HG03439 (cell line): ENCODE data around the gene DNAAF8.

ENCODE experiments used
- ATAC-seq: cut with Tn5 transposase; IDR thresholded peaks from one replicate; pipeline ENCODE4 v1.9.1; 2021; ENCODE audit warnings: mild to moderate bottlenecking, moderate library complexity; ENCODE audit not compliant: unreplicated experiment

Gene DNAAF8

GRCh38 chr16:4734063-4734729 is at the start of gene DNAAF8, which contains the start of gene ANKS3:
Gene DNAAF8 (plus strand): TSS chr16:4734537. CDS start chr16:4736515, 1,978 bp downstream.
Gene ANKS3 (minus strand): TSS chr16:4734271. CDS start chr16:4730149, 4,122 bp downstream.
- ATAC-seq, result peak; percentile 81

- no peak for ATAC-seq
Observed at GRCh38 chr16:4684763-4685162, 49.6 kb upstream of the DNAAF8 start.

GRCh38 chr16:4685292-4685691 is 49.0 kb upstream of the DNAAF8 start:
- no peak for ATAC-seq

- no peak for ATAC-seq
Observed at GRCh38 chr16:4685776-4686496, 48.4 kb upstream of the DNAAF8 start.

GRCh38 chr16:4686497-4687210 is 47.7 kb upstream of the DNAAF8 start:
- ATAC-seq, result no peak

- no peak for ATAC-seq
Observed at GRCh38 chr16:4687416-4687815, 46.9 kb upstream of the DNAAF8 start.

- no peak for ATAC-seq
Observed at GRCh38 chr16:4687946-4688673, 46.2 kb upstream of the DNAAF8 start.

GRCh38 chr16:4688674-4689045 is 45.7 kb upstream of the DNAAF8 start:
- ATAC-seq, result no peak

- ATAC-seq, result no peak
Observed at GRCh38 chr16:4689091-4689671, 45.2 kb upstream of the DNAAF8 start.

- no peak for ATAC-seq
Observed at GRCh38 chr16:4689864-4690704, 44.3 kb upstream of the DNAAF8 start.

- no peak for ATAC-seq
Observed at GRCh38 chr16:4690946-4691665, 43.2 kb upstream of the DNAAF8 start.

GRCh38 chr16:4691666-4692412 is 42.5 kb upstream of the DNAAF8 start:
- ATAC-seq, result no peak

GRCh38 chr16:4692460-4693295 is 41.7 kb upstream of the DNAAF8 start:
- ATAC-seq, result peak; percentile 10

- peak; percentile 85 for ATAC-seq
Observed at GRCh38 chr16:4693296-4693955, 40.9 kb upstream of the DNAAF8 start, which contains the start of gene NUDT16L1. Gene NUDT16L1 (plus strand): TSS chr16:4693562. CDS start chr16:4693727, 165 bp downstream.

- peak; percentile 0 for ATAC-seq
Observed at GRCh38 chr16:4693956-4694641, 40.2 kb upstream of the DNAAF8 start.
